Measurements from ENCODE around the gene NXPH3.
A peak's percentile ranks its signal among the peaks of the same experiment; 100 is the strongest.

The NXPH3 gene

GRCh38 chr17:49618028-49618611 lies 42.4 kb downstream of the NXPH3 start:
- no peak overlapping the region for H3K4me3 ChIP-seq (replicated peaks in 1 of 2; ENCODE audit: low read depth in 2 of 2, low read length in 2 of 2)
- TF ChIP-seq, protein P1, sequence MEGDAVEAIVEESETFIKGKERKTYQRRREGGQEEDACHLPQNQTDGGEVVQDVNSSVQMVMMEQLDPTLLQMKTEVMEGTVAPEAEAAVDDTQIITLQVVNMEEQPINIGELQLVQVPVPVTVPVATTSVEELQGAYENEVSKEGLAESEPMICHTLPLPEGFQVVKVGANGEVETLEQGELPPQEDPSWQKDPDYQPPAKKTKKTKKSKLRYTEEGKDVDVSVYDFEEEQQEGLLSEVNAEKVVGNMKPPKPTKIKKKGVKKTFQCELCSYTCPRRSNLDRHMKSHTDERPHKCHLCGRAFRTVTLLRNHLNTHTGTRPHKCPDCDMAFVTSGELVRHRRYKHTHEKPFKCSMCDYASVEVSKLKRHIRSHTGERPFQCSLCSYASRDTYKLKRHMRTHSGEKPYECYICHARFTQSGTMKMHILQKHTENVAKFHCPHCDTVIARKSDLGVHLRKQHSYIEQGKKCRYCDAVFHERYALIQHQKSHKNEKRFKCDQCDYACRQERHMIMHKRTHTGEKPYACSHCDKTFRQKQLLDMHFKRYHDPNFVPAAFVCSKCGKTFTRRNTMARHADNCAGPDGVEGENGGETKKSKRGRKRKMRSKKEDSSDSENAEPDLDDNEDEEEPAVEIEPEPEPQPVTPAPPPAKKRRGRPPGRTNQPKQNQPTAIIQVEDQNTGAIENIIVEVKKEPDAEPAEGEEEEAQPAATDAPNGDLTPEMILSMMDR (IDR thresholded peaks at IDR 0.05; ENCODE audit: low read depth, low read length): no peak
- no peak for DNase-seq (ENCODE audit: low read depth in 2 of 2)

- H3K4me3 ChIP-seq (replicated peaks in 1 of 2; ENCODE audit: low read depth in 2 of 2, low read length in 2 of 2): no peak overlapping the region
- TF ChIP-seq, protein P1 (IDR thresholded peaks at IDR 0.05; ENCODE audit: low read depth, low read length): no peak
- DNase-seq (ENCODE audit: low read depth in 2 of 2): no peak
Observed at GRCh38 chr17:49621420-49621819, 45.7 kb downstream of the NXPH3 start.

GRCh38 chr17:49621946-49622529 lies 46.4 kb downstream of the NXPH3 start:
- H3K4me3 ChIP-seq (replicated peaks in 1 of 2; ENCODE audit: low read depth in 2 of 2, low read length in 2 of 2): no peak overlapping the region
- no peak for DNase-seq (ENCODE audit: low read depth in 2 of 2)
- TF ChIP-seq, protein P1 (IDR thresholded peaks at IDR 0.05; ENCODE audit: low read depth, low read length): no peak

- peak; percentile 41 to 53 for DNase-seq (ENCODE audit: low read depth in 2 of 2)
Observed at GRCh38 chr17:49624896-49625295, 49.2 kb downstream of the NXPH3 start.

DNA sequence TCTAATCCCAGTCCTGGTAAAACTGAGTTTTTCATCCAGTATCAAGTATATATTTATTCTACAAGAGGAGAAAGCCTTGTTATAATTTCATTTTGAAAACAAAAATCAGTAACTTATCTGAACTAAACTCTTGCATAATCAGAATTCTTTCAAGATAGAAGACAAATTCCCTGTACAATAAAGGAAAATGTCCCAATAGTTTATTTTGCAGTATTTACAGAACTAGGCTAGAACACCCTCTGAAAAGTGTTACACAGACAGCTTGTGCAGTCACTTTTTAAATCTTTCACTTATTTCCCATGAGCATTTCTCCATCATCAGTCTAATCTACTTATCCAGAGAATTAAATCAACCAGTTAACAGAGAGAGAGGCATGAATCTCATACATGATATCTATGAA lies 53.8 kb downstream of the NXPH3 start:
- DNase-seq (ENCODE audit: low read depth in 2 of 2): peak in 1 of 2 donors; percentile 21
- H3K4me3 ChIP-seq (replicated peaks in 1 of 2; ENCODE audit: low read depth in 2 of 2, low read length in 2 of 2): no peak overlapping the region
- TF ChIP-seq, protein P1 (IDR thresholded peaks at IDR 0.05; ENCODE audit: low read depth, low read length): no peak

More at GRCh38 chr17:49624896-49625295, 49.2 kb downstream of the NXPH3 start:
- TF ChIP-seq, protein P1 (IDR thresholded peaks at IDR 0.05; ENCODE audit: low read depth, low read length): no peak
- no peak overlapping the region for H3K4me3 ChIP-seq (replicated peaks in 1 of 2; ENCODE audit: low read depth in 2 of 2, low read length in 2 of 2)

DNA sequence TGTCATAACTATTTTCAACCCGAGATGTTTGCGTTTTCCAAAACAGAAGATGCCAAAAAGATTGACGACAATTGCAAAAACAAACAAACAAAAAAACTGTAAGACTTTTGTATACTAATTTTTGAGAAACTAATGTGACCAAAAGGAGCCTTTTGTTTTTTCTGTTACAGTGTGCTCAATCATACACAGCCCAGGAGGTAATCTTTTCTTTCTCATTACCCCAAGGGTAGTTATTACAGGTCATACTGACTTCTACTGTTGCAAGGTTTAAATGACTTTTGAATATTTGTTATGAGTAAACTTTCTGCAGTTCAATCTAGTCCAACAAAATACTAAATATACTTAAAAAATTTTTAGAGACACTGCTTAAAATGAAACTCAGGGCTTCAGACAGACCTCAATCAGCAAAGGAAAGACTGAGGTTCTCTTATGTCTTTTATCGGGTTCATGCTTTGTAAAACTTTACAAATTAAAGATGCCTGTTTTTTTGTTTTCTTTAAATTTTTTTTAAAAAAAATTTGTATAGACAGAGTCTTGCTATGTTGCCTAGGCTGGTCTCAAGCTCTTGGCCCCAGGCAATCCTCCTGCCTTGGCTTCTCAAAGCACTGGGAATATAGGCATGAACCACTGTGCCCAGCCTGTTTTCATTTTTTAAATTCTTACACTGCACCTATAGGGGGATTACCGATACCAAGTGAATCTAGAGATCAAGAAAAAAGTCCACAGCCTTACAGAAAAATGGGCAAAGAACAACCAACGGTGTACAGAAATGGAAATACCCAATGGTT lies 54.6 kb downstream of the NXPH3 start:
- TF ChIP-seq, protein P1 (IDR thresholded peaks at IDR 0.05; ENCODE audit: low read depth, low read length): no peak
- no peak overlapping the region for H3K4me3 ChIP-seq (replicated peaks in 1 of 2; ENCODE audit: low read depth in 2 of 2, low read length in 2 of 2)
- no peak for DNase-seq (ENCODE audit: low read depth in 2 of 2)
